ENCODE data around the gene SP110.

The SP110 gene

GRCh38 chr2:230208576-230208975, 11.2 kb downstream of the SP110 start:
- Histone ChIP-seq H3K9ac (ENCODE audit: low read depth in 1 of 2, low read length in 2 of 2) (no peak overlapping the region), H3K27me3 (ENCODE audit: control insufficient read depth in 1 of 2, insufficient read depth in 2 of 2, low read length in 2 of 2) (no peaks in the 10 kb centered on the region), H3K9me3 (ENCODE audit: control insufficient read depth in 1 of 2, low read length in 2 of 2) (no peaks in the 10 kb centered on the region), H3K36me3 (ENCODE audit: control insufficient read depth in 1 of 2, insufficient read depth in 2 of 2, low read length in 2 of 2) (peaks cover 73 to 84% of the 10 kb centered on the region in 2 donors), H3K4me1 (ENCODE audit: control insufficient read depth in 1 of 2, insufficient read depth in 2 of 2, low read length in 2 of 2) (no peaks in the 10 kb centered on the region), H3K27ac (ENCODE audit: low read depth, low read length) (no peak overlapping the region), H3K4me3 (ENCODE audit: low read depth in 1 of 2, low read length in 2 of 2) (no peak overlapping the region)

- Histone ChIP-seq H3K4me1 (ENCODE audit: control insufficient read depth in 1 of 2, insufficient read depth in 2 of 2, low read length in 2 of 2) (no peaks in the 10 kb centered on the region), H3K36me3 (ENCODE audit: control insufficient read depth in 1 of 2, insufficient read depth in 2 of 2, low read length in 2 of 2) (peaks cover 56 to 62% of the 10 kb centered on the region in 2 donors), H3K9ac (ENCODE audit: low read depth in 1 of 2, low read length in 2 of 2) (no peak overlapping the region), H3K27ac (ENCODE audit: low read depth, low read length) (no peak overlapping the region), H3K4me3 (ENCODE audit: low read depth in 1 of 2, low read length in 2 of 2) (no peak overlapping the region), H3K27me3 (ENCODE audit: control insufficient read depth in 1 of 2, insufficient read depth in 2 of 2, low read length in 2 of 2) (no peaks in the 10 kb centered on the region), H3K9me3 (ENCODE audit: control insufficient read depth in 1 of 2, low read length in 2 of 2) (no peaks in the 10 kb centered on the region)
Measured at GRCh38 chr2:230205721-230206120, 14.1 kb downstream of the SP110 start.

- Histone ChIP-seq H3K4me3 (ENCODE audit: low read depth in 1 of 2, low read length in 2 of 2) (no peak overlapping the region), H3K36me3 (ENCODE audit: control insufficient read depth in 1 of 2, insufficient read depth in 2 of 2, low read length in 2 of 2) (peaks cover 55 to 58% of the 10 kb centered on the region in 2 donors), H3K27ac (ENCODE audit: low read depth, low read length) (no peak overlapping the region), H3K27me3 (ENCODE audit: control insufficient read depth in 1 of 2, insufficient read depth in 2 of 2, low read length in 2 of 2) (no peaks in the 10 kb centered on the region), H3K9ac (ENCODE audit: low read depth in 1 of 2, low read length in 2 of 2) (no peak overlapping the region), H3K4me1 (ENCODE audit: control insufficient read depth in 1 of 2, insufficient read depth in 2 of 2, low read length in 2 of 2) (no peaks in the 10 kb centered on the region), H3K9me3 (ENCODE audit: control insufficient read depth in 1 of 2, low read length in 2 of 2) (no peaks in the 10 kb centered on the region)
Measured at GRCh38 chr2:230205034-230205433, 14.8 kb downstream of the SP110 start.

GRCh38 chr2:230203110-230203676, 16.6 kb downstream of the SP110 start:
- Histone ChIP-seq H3K27me3 (ENCODE audit: control insufficient read depth in 1 of 2, insufficient read depth in 2 of 2, low read length in 2 of 2) (no peaks in the 10 kb centered on the region), H3K27ac (ENCODE audit: low read depth, low read length) (no peak overlapping the region), H3K4me1 (ENCODE audit: control insufficient read depth in 1 of 2, insufficient read depth in 2 of 2, low read length in 2 of 2) (no peaks in the 10 kb centered on the region), H3K9me3 (ENCODE audit: control insufficient read depth in 1 of 2, low read length in 2 of 2) (no peaks in the 10 kb centered on the region), H3K9ac (ENCODE audit: low read depth in 1 of 2, low read length in 2 of 2) (no peak overlapping the region), H3K4me3 (ENCODE audit: low read depth in 1 of 2, low read length in 2 of 2) (no peak overlapping the region), H3K36me3 (ENCODE audit: control insufficient read depth in 1 of 2, insufficient read depth in 2 of 2, low read length in 2 of 2) (peaks cover 47 to 52% of the 10 kb centered on the region in 2 donors)

- H3K9me3 ChIP-seq (ENCODE audit: control insufficient read depth in 1 of 2, low read length in 2 of 2) = no peaks in the 10 kb centered on the region
- no peaks in the 10 kb centered on the region for H3K4me1 ChIP-seq (ENCODE audit: control insufficient read depth in 1 of 2, insufficient read depth in 2 of 2, low read length in 2 of 2)
- H3K4me3 ChIP-seq (ENCODE audit: low read depth in 1 of 2, low read length in 2 of 2) = no peak overlapping the region
- H3K36me3 ChIP-seq (ENCODE audit: control insufficient read depth in 1 of 2, insufficient read depth in 2 of 2, low read length in 2 of 2) = peaks cover 44 to 51% of the 10 kb centered on the region in 2 donors
- H3K9ac ChIP-seq (ENCODE audit: low read depth in 1 of 2, low read length in 2 of 2) = no peak overlapping the region
- no peak overlapping the region for H3K27ac ChIP-seq (ENCODE audit: low read depth, low read length)
- no peaks in the 10 kb centered on the region for H3K27me3 ChIP-seq (ENCODE audit: control insufficient read depth in 1 of 2, insufficient read depth in 2 of 2, low read length in 2 of 2)
Measured at GRCh38 chr2:230202430-230203109, 17.2 kb downstream of the SP110 start.

- H3K36me3 ChIP-seq (ENCODE audit: control insufficient read depth in 1 of 2, insufficient read depth in 2 of 2, low read length in 2 of 2) = peaks cover 13 to 26% of the 10 kb centered on the region in 2 donors
Measured at GRCh38 chr2:230184727-230185578, 34.8 kb downstream of the SP110 start.

GRCh38 chr2:230181195-230181594, 38.6 kb downstream of the SP110 start:
- Histone ChIP-seq H3K4me3 (ENCODE audit: low read depth in 1 of 2, low read length in 2 of 2) (no peak overlapping the region), H3K27me3 (ENCODE audit: control insufficient read depth in 1 of 2, insufficient read depth in 2 of 2, low read length in 2 of 2) (no peaks in the 10 kb centered on the region), H3K9ac (ENCODE audit: low read depth in 1 of 2, low read length in 2 of 2) (no peak overlapping the region), H3K36me3 (ENCODE audit: control insufficient read depth in 1 of 2, insufficient read depth in 2 of 2, low read length in 2 of 2) (peaks cover 37 to 57% of the 10 kb centered on the region in 2 donors), H3K9me3 (ENCODE audit: control insufficient read depth in 1 of 2, low read length in 2 of 2) (no peaks in the 10 kb centered on the region), H3K4me1 (ENCODE audit: control insufficient read depth in 1 of 2, insufficient read depth in 2 of 2, low read length in 2 of 2) (no peaks in the 10 kb centered on the region), H3K27ac (ENCODE audit: low read depth, low read length) (no peak overlapping the region)

More at GRCh38 chr2:230184727-230185578, 34.8 kb downstream of the SP110 start:
- no peak overlapping the region for H3K27ac ChIP-seq (ENCODE audit: low read depth, low read length)
- no peaks in the 10 kb centered on the region for H3K27me3 ChIP-seq (ENCODE audit: control insufficient read depth in 1 of 2, insufficient read depth in 2 of 2, low read length in 2 of 2)
- no peak overlapping the region for H3K4me3 ChIP-seq (ENCODE audit: low read depth in 1 of 2, low read length in 2 of 2)
- no peaks in the 10 kb centered on the region for H3K4me1 ChIP-seq (ENCODE audit: control insufficient read depth in 1 of 2, insufficient read depth in 2 of 2, low read length in 2 of 2)
- H3K9me3 ChIP-seq (ENCODE audit: control insufficient read depth in 1 of 2, low read length in 2 of 2) = no peaks in the 10 kb centered on the region
- no peak overlapping the region for H3K9ac ChIP-seq (ENCODE audit: low read depth in 1 of 2, low read length in 2 of 2)

GRCh38 chr2:230179907-230180306, 39.9 kb downstream of the SP110 start:
- Histone ChIP-seq H3K4me1 (ENCODE audit: control insufficient read depth in 1 of 2, insufficient read depth in 2 of 2, low read length in 2 of 2) (no peaks in the 10 kb centered on the region), H3K9ac (ENCODE audit: low read depth in 1 of 2, low read length in 2 of 2) (no peak overlapping the region), H3K27ac (ENCODE audit: low read depth, low read length) (no peak overlapping the region), H3K9me3 (ENCODE audit: control insufficient read depth in 1 of 2, low read length in 2 of 2) (no peaks in the 10 kb centered on the region), H3K4me3 (ENCODE audit: low read depth in 1 of 2, low read length in 2 of 2) (no peak overlapping the region), H3K36me3 (ENCODE audit: control insufficient read depth in 1 of 2, insufficient read depth in 2 of 2, low read length in 2 of 2) (peaks cover 37 to 60% of the 10 kb centered on the region in 2 donors), H3K27me3 (ENCODE audit: control insufficient read depth in 1 of 2, insufficient read depth in 2 of 2, low read length in 2 of 2) (no peaks in the 10 kb centered on the region)

- Histone ChIP-seq H3K36me3 (ENCODE audit: control insufficient read depth in 1 of 2, insufficient read depth in 2 of 2, low read length in 2 of 2) (peaks cover 37 to 59% of the 10 kb centered on the region in 2 donors), H3K27me3 (ENCODE audit: control insufficient read depth in 1 of 2, insufficient read depth in 2 of 2, low read length in 2 of 2) (no peaks in the 10 kb centered on the region), H3K4me1 (ENCODE audit: control insufficient read depth in 1 of 2, insufficient read depth in 2 of 2, low read length in 2 of 2) (no peaks in the 10 kb centered on the region), H3K9me3 (ENCODE audit: control insufficient read depth in 1 of 2, low read length in 2 of 2) (no peaks in the 10 kb centered on the region), H3K9ac (ENCODE audit: low read depth in 1 of 2, low read length in 2 of 2) (no peak overlapping the region), H3K4me3 (ENCODE audit: low read depth in 1 of 2, low read length in 2 of 2) (no peak overlapping the region), H3K27ac (ENCODE audit: low read depth, low read length) (no peak overlapping the region)
Measured at GRCh38 chr2:230178546-230179485, 41.0 kb downstream of the SP110 start.
